ENCODE measurements around the gene KLK14.

Gene KLK14

DNA sequence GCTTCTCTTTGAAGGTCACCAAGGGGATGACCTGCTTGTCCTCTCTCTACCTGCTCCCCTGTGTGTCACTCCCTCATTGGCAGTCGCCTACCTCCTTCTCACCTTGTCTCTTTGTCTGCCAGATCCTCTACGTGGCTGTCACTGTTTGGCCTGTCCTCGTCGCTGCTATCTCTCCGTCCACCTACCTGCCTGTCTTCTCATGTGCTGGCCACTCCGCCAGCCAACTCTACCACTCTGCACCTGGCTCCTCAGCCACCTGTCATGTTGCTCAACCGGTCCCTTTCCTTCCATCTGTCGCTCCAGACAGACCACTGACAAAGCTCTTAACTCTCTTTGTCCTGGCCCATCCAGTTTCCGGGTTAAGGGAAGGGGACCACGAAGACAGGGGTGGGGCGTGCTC, 48.0 kb downstream of the KLK14 start, which contains the start of gene KLK12:
KLK12 (minus strand) TSS at position 299 of the 400 bp plus-strand sequence. CDS start 381 bp downstream, outside the sequence.
- no peak for DNase-seq

DNA sequence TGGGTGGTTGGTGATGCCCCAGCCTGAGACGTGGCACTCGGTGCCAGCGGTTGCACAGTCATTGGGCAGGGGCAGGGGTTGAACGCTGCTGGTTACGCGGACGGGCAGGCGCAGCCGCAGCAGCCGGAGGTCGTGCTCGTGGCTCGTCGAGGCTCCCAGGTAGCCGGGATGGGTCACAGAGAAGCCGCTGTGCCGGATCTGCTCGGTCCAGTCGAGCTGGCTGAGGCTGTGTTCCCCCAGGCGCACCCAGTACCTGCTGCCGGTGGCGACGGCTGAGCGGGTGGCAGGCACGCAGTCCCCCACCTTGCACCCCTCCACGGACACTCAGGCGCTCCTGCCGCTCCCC, 50.8 kb downstream of the KLK14 start:
- DNase-seq = no peak

DNA sequence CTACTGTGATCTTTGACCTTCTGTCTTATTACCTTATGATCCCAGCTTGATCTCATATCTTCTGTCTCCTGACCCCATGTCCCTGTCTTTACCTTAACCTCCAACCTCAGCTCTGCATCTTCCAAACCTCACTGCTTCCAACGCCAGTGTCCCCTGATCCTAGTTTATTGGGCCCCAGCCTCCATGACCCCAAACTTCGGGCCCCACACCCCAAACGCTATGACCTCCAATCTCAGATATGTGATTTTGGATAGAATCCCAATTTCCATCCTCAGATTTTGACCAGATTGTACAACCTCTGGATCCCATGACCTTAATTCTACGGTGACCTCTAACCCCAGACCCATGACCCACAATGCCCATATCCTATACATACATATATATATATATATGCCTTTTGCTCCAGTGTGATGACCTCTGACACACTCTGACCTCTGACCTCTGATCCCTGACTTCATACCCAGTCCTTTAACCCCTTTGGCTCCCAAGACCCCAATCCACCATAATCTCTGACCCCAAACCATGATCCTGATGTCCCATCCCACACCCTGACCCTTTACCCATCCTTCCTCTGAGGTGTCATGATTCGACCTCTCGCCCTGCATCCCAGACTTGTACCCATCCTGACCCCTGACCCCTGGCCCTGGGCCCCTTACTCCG, 51.3 kb downstream of the KLK14 start:
- no peak for DNase-seq

DNA sequence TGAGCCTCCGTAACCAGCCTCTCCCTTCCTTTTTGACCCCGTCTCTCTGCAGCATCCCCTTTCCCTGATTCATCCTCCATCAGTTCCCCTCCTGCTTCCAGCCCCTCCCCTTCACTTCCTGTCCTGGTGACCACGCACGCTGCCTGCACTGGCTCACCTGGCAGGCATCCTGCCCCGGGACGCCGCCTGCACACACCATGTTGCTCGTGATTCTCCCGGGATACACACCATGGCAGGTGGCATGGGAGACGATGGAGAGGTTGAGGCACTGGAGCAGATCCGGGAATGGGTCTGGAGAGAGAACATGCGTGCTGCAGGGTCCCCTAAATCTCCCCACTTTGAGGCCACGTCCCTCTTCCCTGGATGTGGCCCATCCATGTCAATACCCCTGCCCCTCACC, 52.1 kb downstream of the KLK14 start:
- DNase-seq = no peak

DNA sequence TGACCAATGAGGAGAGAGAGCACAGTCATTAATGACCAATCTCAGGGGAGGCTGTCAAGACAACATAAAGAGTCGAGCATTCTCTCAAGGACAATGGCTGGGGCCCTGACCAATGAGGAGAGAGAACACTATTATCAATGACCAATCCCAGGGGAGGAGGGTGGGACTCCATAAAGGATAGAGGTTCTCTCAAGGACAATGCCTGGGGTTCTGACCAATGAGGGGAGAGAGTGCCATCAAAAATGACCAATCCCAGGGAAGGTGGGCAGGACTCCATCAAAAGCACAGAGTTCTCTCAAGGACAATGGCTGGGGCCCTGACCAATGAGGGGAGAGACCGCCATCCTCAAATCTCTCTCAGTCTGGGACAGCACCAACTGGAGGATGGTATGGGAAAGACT, 53.0 kb downstream of the KLK14 start:
- DNase-seq = no peak

Measured in activated CD8-positive, alpha-beta memory T cell treated with anti-CD3 and anti-CD28 coated beads, Interleukin-2, amount 50 U/mL, for 4 hours (primary cell).